ENCODE measurements around the gene CRX.

DNA sequence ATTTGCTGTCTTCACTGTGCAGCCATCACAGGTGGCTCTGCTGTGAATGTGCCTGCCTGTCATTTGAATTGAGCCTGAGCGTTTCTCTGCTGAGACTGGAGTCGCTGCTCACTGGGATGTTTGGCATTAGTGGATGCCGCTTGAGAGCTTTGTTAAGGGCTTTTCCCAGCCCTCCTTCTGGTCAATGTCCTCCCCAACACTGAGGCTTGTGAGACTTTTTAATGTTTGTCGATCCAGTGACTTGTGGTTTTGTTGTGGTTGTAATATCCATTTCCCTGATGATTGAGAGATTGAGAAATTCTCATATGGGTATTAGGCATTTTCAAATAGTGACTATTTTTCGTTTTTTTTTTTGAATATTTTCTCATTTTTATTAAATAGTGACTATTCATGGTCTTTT is 39.9 kb downstream of the CRX start:
- TF ChIP-seq, protein P1, sequence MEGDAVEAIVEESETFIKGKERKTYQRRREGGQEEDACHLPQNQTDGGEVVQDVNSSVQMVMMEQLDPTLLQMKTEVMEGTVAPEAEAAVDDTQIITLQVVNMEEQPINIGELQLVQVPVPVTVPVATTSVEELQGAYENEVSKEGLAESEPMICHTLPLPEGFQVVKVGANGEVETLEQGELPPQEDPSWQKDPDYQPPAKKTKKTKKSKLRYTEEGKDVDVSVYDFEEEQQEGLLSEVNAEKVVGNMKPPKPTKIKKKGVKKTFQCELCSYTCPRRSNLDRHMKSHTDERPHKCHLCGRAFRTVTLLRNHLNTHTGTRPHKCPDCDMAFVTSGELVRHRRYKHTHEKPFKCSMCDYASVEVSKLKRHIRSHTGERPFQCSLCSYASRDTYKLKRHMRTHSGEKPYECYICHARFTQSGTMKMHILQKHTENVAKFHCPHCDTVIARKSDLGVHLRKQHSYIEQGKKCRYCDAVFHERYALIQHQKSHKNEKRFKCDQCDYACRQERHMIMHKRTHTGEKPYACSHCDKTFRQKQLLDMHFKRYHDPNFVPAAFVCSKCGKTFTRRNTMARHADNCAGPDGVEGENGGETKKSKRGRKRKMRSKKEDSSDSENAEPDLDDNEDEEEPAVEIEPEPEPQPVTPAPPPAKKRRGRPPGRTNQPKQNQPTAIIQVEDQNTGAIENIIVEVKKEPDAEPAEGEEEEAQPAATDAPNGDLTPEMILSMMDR (IDR thresholded peaks at IDR 0.05), result no peak
- no peak for TF ChIP-seq POLR2A (IDR thresholded peaks at IDR 0.05)
